Measurements from ENCODE around the gene MYO18B.

DNA sequence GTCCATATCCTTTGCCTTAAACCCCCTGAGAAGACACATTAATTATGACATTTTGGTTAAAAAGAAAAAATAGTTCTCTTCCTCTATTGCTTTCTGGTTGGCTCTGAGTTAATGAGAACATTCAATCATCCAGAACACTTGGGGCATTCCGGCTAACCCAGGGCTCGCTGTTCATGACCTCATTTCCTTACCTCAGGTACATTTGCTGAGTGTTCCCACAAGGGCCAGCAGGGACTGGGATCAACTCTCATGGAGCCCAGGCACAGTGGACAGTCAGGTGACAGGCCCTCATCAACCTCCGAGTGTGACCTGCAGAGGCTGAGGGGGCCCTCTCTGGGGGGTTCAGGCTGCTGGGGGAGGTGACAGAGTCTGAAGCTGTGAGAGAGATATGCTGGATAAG, 98.9 kb downstream of the MYO18B start:
- TF ChIP-seq, protein P1, sequence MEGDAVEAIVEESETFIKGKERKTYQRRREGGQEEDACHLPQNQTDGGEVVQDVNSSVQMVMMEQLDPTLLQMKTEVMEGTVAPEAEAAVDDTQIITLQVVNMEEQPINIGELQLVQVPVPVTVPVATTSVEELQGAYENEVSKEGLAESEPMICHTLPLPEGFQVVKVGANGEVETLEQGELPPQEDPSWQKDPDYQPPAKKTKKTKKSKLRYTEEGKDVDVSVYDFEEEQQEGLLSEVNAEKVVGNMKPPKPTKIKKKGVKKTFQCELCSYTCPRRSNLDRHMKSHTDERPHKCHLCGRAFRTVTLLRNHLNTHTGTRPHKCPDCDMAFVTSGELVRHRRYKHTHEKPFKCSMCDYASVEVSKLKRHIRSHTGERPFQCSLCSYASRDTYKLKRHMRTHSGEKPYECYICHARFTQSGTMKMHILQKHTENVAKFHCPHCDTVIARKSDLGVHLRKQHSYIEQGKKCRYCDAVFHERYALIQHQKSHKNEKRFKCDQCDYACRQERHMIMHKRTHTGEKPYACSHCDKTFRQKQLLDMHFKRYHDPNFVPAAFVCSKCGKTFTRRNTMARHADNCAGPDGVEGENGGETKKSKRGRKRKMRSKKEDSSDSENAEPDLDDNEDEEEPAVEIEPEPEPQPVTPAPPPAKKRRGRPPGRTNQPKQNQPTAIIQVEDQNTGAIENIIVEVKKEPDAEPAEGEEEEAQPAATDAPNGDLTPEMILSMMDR (optimal IDR thresholded peaks at IDR 0.05 in 1 of 3, IDR thresholded peaks at IDR 0.05 in 1 of 3, conservative IDR thresholded peaks at IDR 0.05 in 1 of 3; ENCODE audit: extremely low read depth in 1 of 3, insufficient read depth in 2 of 3, low read length in 3 of 3) = no peak
- TF ChIP-seq EZH2 (IDR thresholded peaks at IDR 0.05; ENCODE audit: low read length) = no peak

Measured in keratinocyte (primary cell).